Cardiac muscle cell (in vitro differentiated cells and primary cell): ENCODE data around the gene NMD3. TPM values are rescaled to one million over a fixed set of nuclear protein-coding genes. Genes with fewer than 3 reads are reported as not detected.
A peak's percentile ranks its signal among the peaks of the same experiment; 100 is the strongest.

ENCODE experiments used
- DNase-seq, 2 donors: peaks; one replicate each; pipeline versions ENCODE4 v3.0.0 to v3.0.0-alpha.2; 2010 to 2017; ENCODE audit warnings: low read depth in 1 of 2, low spot score in 1 of 2
- H3K27ac ChIP-seq: fragments of 200-600 bp; sonication (generic); 2 replicates; pipeline ENCODE4 v1.5.1; 2016
- H3K27me3 ChIP-seq: fragments of 200-600 bp; sonication (generic); 2 replicates; pipeline ENCODE4 v1.6.0; 2016; ENCODE audit warnings: control low read depth
- H3K36me3 ChIP-seq: fragments of 200-600 bp; sonication (generic); 2 replicates; pipeline ENCODE4 v1.5.1; 2016; ENCODE audit warnings: control low read depth
- H3K4me1 ChIP-seq: fragments of 200-600 bp; sonication (generic); 2 replicates; pipeline ENCODE4 v1.8.1; 2017; ENCODE audit warnings: low read depth, mild to moderate bottlenecking, mixed run types
- H3K4me3 ChIP-seq: fragments of 200-600 bp; sonication (generic); 2 replicates; pipeline ENCODE4 v1.5.1; 2016; ENCODE audit warnings: mild to moderate bottlenecking
- H3K9me3 ChIP-seq: fragments of 200-600 bp; sonication (generic); 2 replicates; pipeline ENCODE4 v1.5.1; 2017; ENCODE audit warnings: low read depth, mild to moderate bottlenecking, control low read depth
- CTCF ChIP-seq: IDR thresholded peaks from 2 replicates; pipeline ENCODE4 v1.5.1; 2012; ENCODE audit warnings: low read depth, mild to moderate bottlenecking, low read length
- polyA plus RNA-seq: library from polyadenylated mRNA; unstranded; fragments of >200 nt; fragmentation: Nextera tagmentation; extraction: Ambion mirVana; gene quantifications from 2 replicates; pipeline ENCODE4 v1.2.1, GENCODE V29; 2016
- total RNA-seq: library from RNA; depleted of rRNA; stranded (reverse); fragments of >200 nt; gene quantifications from 2 replicates; pipeline ENCODE4 v1.2.3, GENCODE V29; 2016

The NMD3 gene
- total and polyA plus RNA-seq, 2 experiments from 2014 or later: 30.6 to 36.8 TPM

- H3K4me1 ChIP-seq: peaks cover 20% of the 10 kb centered on the region
- no peak overlapping the region for H3K4me3 ChIP-seq
- H3K9me3 ChIP-seq: no peaks in the 10 kb centered on the region
- H3K27ac ChIP-seq: no peak overlapping the region
- no peak for DNase-seq
- H3K36me3 ChIP-seq: no peaks in the 10 kb centered on the region
- no peak for TF ChIP-seq CTCF
- H3K27me3 ChIP-seq: no peaks in the 10 kb centered on the region
These were observed 1.6 kb upstream of the NMD3 start for GRCh38 chr3:161219495-161219894.

GRCh38 chr3:161221806-161222600 is 892 bp downstream of the NMD3 start:
- peaks cover 17% of the 10 kb centered on the region for H3K4me1 ChIP-seq
- TF ChIP-seq CTCF: no peak
- no peaks in the 10 kb centered on the region for H3K27me3 ChIP-seq
- peak overlapping the region; percentile 87 for H3K27ac ChIP-seq
- no peaks in the 10 kb centered on the region for H3K9me3 ChIP-seq
- H3K4me3 ChIP-seq: peak overlapping the region; percentile 77
- H3K36me3 ChIP-seq: peaks cover 19% of the 10 kb centered on the region
- peak; percentile 9 to 46 for DNase-seq

GRCh38 chr3:161222662-161223061 is 1.6 kb downstream of the NMD3 start:
- H3K4me3 ChIP-seq: peak overlapping the region; percentile 77
- H3K27me3 ChIP-seq: no peaks in the 10 kb centered on the region
- no peak for TF ChIP-seq CTCF
- H3K27ac ChIP-seq: no peak overlapping the region
- peaks cover 17% of the 10 kb centered on the region for H3K4me1 ChIP-seq
- H3K36me3 ChIP-seq: peaks cover 24% of the 10 kb centered on the region
- DNase-seq: peak in 1 of 2 donors; percentile 70
- no peaks in the 10 kb centered on the region for H3K9me3 ChIP-seq

GRCh38 chr3:161224786-161225185 is 3.7 kb downstream of the NMD3 start:
- Histone ChIP-seq H3K27me3 (no peaks in the 10 kb centered on the region), H3K9me3 (no peaks in the 10 kb centered on the region), H3K36me3 (peaks cover 39% of the 10 kb centered on the region), H3K4me1 (peaks cover 17% of the 10 kb centered on the region), H3K4me3 (no peak overlapping the region), H3K27ac (no peak overlapping the region)
- TF ChIP-seq CTCF: no peak
- no peak for DNase-seq

- H3K9me3 ChIP-seq: no peaks in the 10 kb centered on the region
- no peaks in the 10 kb centered on the region for H3K27me3 ChIP-seq
- peaks cover 61% of the 10 kb centered on the region for H3K36me3 ChIP-seq
- DNase-seq: no peak
- H3K27ac ChIP-seq: no peak overlapping the region
- no peak overlapping the region for H3K4me3 ChIP-seq
- H3K4me1 ChIP-seq: no peaks in the 10 kb centered on the region
- TF ChIP-seq CTCF: no peak
These were observed 9.6 kb downstream of the NMD3 start for GRCh38 chr3:161230621-161231171.
